ENCODE results near the gene PEAK3.

The PEAK3 gene

DNA sequence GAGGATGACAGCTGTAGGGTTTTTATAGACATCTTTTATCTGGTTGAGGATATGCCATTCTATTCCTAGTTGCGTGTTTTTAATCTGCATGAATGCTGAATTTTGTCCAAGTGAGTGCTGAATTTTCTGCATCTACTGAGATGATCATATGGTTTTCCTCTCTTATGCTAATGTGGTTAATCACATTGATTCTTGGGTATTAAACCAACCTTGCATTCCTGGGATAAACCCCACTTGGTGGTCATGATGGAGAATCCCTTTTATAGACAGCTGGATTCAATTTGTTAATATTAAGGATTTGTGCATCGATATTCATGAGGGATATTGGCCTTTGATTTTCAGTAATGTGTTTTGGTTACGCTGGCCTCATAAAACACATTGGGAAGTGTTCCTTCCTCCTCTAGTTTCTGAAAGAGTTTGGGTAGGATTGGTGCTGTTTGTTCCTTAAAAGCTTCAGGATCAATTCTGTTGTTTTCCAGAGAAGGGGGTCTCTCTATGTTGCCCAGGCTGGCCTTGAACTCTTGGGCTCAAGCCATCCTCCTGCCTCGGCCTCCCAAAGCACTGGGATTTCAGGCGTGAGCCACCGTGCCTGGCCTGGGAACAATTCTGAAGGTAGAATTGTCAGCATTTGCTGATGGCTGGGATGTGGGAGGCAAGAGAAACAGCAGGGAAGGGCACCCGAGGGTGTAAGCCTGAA lies 33.3 kb upstream of the PEAK3 start:
- TF ChIP-seq, protein P1, sequence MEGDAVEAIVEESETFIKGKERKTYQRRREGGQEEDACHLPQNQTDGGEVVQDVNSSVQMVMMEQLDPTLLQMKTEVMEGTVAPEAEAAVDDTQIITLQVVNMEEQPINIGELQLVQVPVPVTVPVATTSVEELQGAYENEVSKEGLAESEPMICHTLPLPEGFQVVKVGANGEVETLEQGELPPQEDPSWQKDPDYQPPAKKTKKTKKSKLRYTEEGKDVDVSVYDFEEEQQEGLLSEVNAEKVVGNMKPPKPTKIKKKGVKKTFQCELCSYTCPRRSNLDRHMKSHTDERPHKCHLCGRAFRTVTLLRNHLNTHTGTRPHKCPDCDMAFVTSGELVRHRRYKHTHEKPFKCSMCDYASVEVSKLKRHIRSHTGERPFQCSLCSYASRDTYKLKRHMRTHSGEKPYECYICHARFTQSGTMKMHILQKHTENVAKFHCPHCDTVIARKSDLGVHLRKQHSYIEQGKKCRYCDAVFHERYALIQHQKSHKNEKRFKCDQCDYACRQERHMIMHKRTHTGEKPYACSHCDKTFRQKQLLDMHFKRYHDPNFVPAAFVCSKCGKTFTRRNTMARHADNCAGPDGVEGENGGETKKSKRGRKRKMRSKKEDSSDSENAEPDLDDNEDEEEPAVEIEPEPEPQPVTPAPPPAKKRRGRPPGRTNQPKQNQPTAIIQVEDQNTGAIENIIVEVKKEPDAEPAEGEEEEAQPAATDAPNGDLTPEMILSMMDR (IDR thresholded peaks at IDR 0.05; ENCODE audit: extremely low read depth, insufficient read depth, missing control alignments), result no peak
- no peak for DNase-seq (ENCODE audit: low spot score)
- in situ Hi-C loops (cut with MboI; ENCODE audit: low pct_unique_long_range_greater_than_20kb, low sequenced_read_pairs, unreplicated experiment), result no loop called here

DNA sequence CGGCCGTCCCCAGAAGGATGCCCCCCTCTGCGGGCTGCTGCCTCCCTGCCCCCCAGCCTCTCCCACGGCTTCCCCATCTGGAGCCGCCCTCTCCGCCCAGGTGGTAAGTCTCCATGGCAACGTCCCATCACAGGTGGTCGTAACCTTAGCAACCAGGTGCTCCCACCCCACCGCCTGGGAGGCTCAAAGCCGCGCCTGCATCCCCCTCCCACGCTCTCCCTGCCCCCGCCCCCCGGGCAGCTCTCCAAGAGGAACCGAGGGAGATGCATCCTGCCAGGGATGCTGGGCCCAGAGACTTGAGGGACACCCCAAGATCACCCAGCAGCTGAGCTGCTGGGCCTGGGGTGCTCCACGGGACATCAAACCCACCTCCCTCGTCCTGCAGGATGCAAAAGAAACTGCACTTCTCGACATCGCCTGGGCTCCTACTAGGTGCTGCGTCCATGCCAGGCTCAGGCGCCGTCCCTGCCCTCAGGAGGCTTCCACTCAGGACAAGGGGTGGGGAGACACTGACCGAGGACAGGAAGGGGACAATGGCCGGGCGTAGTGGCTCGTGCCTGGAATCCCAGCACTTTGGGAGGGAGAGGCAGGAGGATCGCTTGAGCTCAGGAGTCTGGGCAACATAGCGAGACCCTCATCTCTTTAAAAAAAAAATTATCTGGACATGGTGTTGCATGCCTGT lies 31.0 kb upstream of the PEAK3 start:
- TF ChIP-seq, protein P1 (IDR thresholded peaks at IDR 0.05; ENCODE audit: extremely low read depth, insufficient read depth, missing control alignments), result no peak
- in situ Hi-C loops (cut with MboI; ENCODE audit: low pct_unique_long_range_greater_than_20kb, low sequenced_read_pairs, unreplicated experiment), result no loop called here
- DNase-seq (ENCODE audit: low spot score), result no peak

DNA sequence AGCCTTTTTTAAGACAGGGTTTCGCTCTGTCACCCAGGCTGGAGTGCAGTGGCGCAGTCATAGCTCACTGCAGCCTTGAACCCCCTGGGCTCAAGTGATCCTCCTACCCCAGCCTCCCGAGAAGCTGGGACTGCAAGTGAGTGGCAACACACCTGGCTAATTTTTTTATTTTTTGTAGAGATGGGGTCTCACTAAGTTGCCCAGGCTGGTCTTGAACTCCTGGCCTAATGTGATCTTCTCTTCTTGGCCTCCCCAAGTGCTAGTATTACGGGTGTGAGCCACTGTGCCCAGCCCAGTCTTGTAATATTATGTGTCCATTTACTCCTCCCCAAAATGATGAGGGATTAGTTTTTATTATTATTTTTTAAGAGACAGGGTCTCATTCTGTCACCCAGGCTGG lies 29.1 kb upstream of the PEAK3 start:
- no peak for DNase-seq (ENCODE audit: low spot score)
- TF ChIP-seq, protein P1 (IDR thresholded peaks at IDR 0.05; ENCODE audit: extremely low read depth, insufficient read depth, missing control alignments), result no peak
- in situ Hi-C loops (cut with MboI; ENCODE audit: low pct_unique_long_range_greater_than_20kb, low sequenced_read_pairs, unreplicated experiment), result no loop called here

DNA sequence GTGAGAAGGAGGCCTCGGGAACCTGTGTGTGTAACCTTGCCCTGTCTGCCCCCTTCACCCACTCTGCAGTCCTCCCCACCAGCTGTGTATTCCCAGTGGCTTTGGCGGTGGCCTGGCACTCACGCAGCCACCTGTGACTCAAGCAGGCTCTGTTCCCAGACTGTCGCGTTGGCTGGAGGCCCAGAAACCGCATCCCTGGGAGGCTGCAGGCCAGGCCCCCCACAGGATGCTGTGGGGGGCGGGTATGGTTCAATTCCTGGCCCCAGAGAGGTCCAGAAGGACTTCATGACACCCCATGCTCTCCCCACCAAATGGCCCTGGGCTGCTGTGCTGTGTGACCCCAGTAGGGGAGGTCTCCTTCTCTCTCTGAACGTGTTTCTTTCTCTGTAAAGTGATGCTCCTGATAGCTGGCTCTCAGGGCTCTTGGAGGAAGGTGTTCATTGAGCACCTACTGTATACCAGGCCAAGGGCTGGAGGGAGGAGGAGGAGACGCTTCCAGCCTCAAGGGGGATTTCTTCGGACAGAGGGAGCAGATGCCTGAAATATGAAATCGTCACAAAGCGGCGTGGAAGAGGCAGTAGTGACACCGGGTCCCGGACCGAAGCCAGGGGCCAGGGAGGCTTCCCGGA lies 27.9 kb upstream of the PEAK3 start:
- TF ChIP-seq, protein P1 (IDR thresholded peaks at IDR 0.05; ENCODE audit: extremely low read depth, insufficient read depth, missing control alignments), result no peak
- DNase-seq (ENCODE audit: low spot score), result no peak
- in situ Hi-C loops (cut with MboI; ENCODE audit: low pct_unique_long_range_greater_than_20kb, low sequenced_read_pairs, unreplicated experiment), result no loop called here

DNA sequence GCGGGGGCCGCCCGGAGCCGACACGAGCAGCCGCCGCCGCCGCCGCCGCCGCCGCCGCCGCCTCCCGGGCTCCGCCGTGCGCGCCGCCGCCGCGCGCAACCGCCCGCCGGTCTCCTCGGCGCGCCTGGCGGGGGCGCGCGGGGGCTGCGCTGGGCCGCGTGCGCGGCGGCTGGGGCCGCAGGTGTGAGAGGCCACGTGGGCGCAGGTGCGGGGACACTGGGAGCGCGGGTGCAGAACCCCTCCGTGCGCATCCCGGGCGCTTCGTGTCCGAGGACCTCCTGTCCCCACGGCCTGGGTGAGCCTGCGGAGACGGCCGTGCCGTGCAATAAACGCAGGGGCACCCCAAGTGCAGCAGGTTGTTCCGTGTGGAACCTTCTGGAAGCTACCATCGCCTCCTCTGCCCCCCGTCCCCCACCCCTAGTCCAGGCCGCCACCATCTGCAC lies 26.2 kb upstream of the PEAK3 start, which contains the start of gene LINGO3:
LINGO3 (minus strand) TSS at position 41 of the 443 bp plus-strand sequence. CDS start 16,378 bp downstream, outside the sequence.
- TF ChIP-seq, protein P1 (IDR thresholded peaks at IDR 0.05; ENCODE audit: extremely low read depth, insufficient read depth, missing control alignments), result no peak
- in situ Hi-C loops (cut with MboI; ENCODE audit: low pct_unique_long_range_greater_than_20kb, low sequenced_read_pairs, unreplicated experiment), result no loop called here
- DNase-seq (ENCODE audit: low spot score), result no peak

DNA sequence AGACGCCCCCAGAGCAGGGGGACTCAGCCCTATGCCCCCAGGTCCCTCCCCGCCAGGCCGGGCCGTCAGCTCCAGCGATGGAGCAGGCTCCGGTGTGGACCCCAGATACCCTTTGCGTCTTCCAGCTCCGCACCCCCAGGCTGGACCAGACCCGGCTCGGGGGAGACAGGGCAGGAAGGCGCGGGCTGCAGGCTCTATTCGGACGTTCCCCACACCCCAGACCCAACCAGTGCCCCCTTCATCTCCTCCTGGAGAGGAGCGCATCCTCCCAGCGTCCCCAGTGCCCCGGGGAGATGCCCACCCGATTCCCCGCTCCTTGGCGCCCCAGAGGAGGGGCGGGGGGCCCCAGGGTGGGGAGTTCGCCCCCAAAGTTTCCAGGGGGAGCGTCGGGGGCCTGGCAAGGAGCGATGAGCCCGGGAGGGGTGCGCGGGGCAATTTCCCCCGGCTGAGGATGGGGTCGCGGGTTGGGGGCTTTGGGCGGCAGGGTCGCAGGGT lies 25.6 kb upstream of the PEAK3 start:
- in situ Hi-C loops (cut with MboI; ENCODE audit: low pct_unique_long_range_greater_than_20kb, low sequenced_read_pairs, unreplicated experiment), result no loop called here
- DNase-seq (ENCODE audit: low spot score), result no peak
- TF ChIP-seq, protein P1 (IDR thresholded peaks at IDR 0.05; ENCODE audit: extremely low read depth, insufficient read depth, missing control alignments), result no peak
